Hepatocyte (in vitro differentiated cells): ENCODE measurements around the gene FLAD1. TPM values are rescaled to one million over a fixed set of nuclear protein-coding genes. Genes with fewer than 3 reads are reported as not detected.

Experiments
- DNase-seq: peaks from one replicate; pipeline ENCODE4 v3.0.0-alpha.2; 2016; ENCODE audit warnings: low spot score
- H2AFZ ChIP-seq: fragments of 200-600 bp; sonication (generic); 2 replicates; pipeline ENCODE4 v1.6.0; 2016; ENCODE audit warnings: antibody characterized with exemption, mild to moderate bottlenecking
- H3K27ac ChIP-seq: fragments of 200-600 bp; sonication (generic); 2 replicates; pipeline ENCODE4 v1.5.1; 2016; ENCODE audit warnings: mild to moderate bottlenecking
- H3K27me3 ChIP-seq: fragments of 200-600 bp; sonication (generic); 2 replicates; pipeline ENCODE4 v1.6.1; 2016
- H3K36me3 ChIP-seq: fragments of 200-600 bp; sonication (generic); replicated peaks from 2 replicates; pipeline ENCODE4 v1.5.1; 2016; ENCODE audit warnings: low read depth; ENCODE audit not compliant: insufficient read depth
- H3K4me1 ChIP-seq: fragments of 200-600 bp; sonication (generic); 2 replicates; pipeline ENCODE4 v1.5.1; 2016; ENCODE audit warnings: mild to moderate bottlenecking, moderate library complexity; ENCODE audit not compliant: insufficient read depth
- H3K4me2 ChIP-seq: fragments of 200-600 bp; sonication (generic); 2 replicates; pipeline ENCODE4 v1.6.0; 2016
- H3K4me3 ChIP-seq: fragments of 200-600 bp; sonication (generic); 2 replicates; pipeline ENCODE4 v1.5.1; 2016; ENCODE audit warnings: mild to moderate bottlenecking
- H3K79me2 ChIP-seq: fragments of 200-600 bp; sonication (generic); 2 replicates; pipeline ENCODE4 v1.6.0; 2017; ENCODE audit warnings: mild to moderate bottlenecking
- H3K9me2 ChIP-seq: fragments of 200-600 bp; sonication (generic); replicated peaks from 2 replicates; pipeline ENCODE4 v1.6.0; 2017; ENCODE audit warnings: mild to moderate bottlenecking; ENCODE audit not compliant: insufficient read depth
- H3K9me3 ChIP-seq: fragments of 200-600 bp; sonication (generic); 2 replicates; pipeline ENCODE4 v1.5.1; 2016; ENCODE audit warnings: low read depth, mild to moderate bottlenecking
- H4K20me1 ChIP-seq: fragments of 200-600 bp; sonication (generic); 2 replicates; pipeline ENCODE4 v1.6.0; 2016; ENCODE audit warnings: mild to moderate bottlenecking; ENCODE audit not compliant: insufficient read depth, poor library complexity, severe bottlenecking
- CTCF ChIP-seq: fragments of 200-600 bp; sonication (generic); IDR thresholded peaks from 2 replicates; pipeline ENCODE4 v1.5.1; 2016; ENCODE audit warnings: antibody characterized with exemption, mild to moderate bottlenecking; ENCODE audit not compliant: poor library complexity
- EZH2 ChIP-seq: fragments of 200-600 bp; sonication (generic); IDR thresholded peaks from 2 replicates; pipeline ENCODE4 v1.6.1; 2016; ENCODE audit warnings: antibody characterized with exemption, mild to moderate bottlenecking, borderline replicate concordance
- EZH2phosphoT487 ChIP-seq: fragments of 200-600 bp; sonication (generic); IDR thresholded peaks from one replicate; pipeline ENCODE4 v1.6.1; 2018; ENCODE audit warnings: antibody characterized with exemption, mild to moderate bottlenecking, low read depth, moderate library complexity; ENCODE audit not compliant: unreplicated experiment, severe bottlenecking
- WGBS: methylation state at CpG from one replicate; pipeline ENCODE4 v1.1.6; 2016; ENCODE audit warnings: low lambda C conversion rate; ENCODE audit errors: missing lambda C conversion rate; 5-methylcytosine and 5-hydroxymethylcytosine counted together
- polyA plus RNA-seq: library from polyadenylated mRNA; unstranded; fragments of >200 nt; fragmentation: Nextera tagmentation; extraction: Ambion mirVana; gene quantifications from 2 replicates; pipeline ENCODE4 v1.2.1, GENCODE V29; 2016
- total RNA-seq: library from RNA; depleted of rRNA; stranded (reverse); fragments of >200 nt; gene quantifications from 2 replicates; pipeline ENCODE4 v1.2.3, GENCODE V29; 2014

FLAD1 gene
- total and polyA plus RNA-seq, 2 experiments from 2014 or later, result 25.6 to 45.1 TPM

GRCh38 chr1:154956544-154956941 is 26.6 kb upstream of the FLAD1 start:
- Histone ChIP-seq H3K27me3 (no peaks in the 10 kb centered on the region), H3K36me3 (no peaks in the 10 kb centered on the region), H3K4me1 (peaks cover 38% of the 10 kb centered on the region), H3K9me2 (no peaks in the 10 kb centered on the region), H4K20me1 (no peaks in the 10 kb centered on the region), H3K79me2 (peaks cover 60% of the 10 kb centered on the region), H3K9me3 (no peaks in the 10 kb centered on the region), H3K4me3 (peak overlapping the region; percentile 27), H3K4me2 (peak overlapping the region; percentile 77), H3K27ac (peak overlapping the region; percentile 65), H2AFZ (no peak overlapping the region)
- 27% methylated on average over 6 of the region's 6 CpGs for WGBS
- TF ChIP-seq CTCF (no peak), EZH2 (no peak), EZH2phosphoT487 (no peak)
- DNase-seq, result no peak

GRCh38 chr1:154957091-154957657 is 26.0 kb upstream of the FLAD1 start:
- Histone ChIP-seq H3K4me2 (peak overlapping the region; percentile 77), H3K9me2 (no peaks in the 10 kb centered on the region), H3K27me3 (no peaks in the 10 kb centered on the region), H3K4me1 (peaks cover 38% of the 10 kb centered on the region), H3K27ac (peak overlapping the region; percentile 65), H3K4me3 (no peak overlapping the region), H3K79me2 (peaks cover 60% of the 10 kb centered on the region), H4K20me1 (no peaks in the 10 kb centered on the region), H3K36me3 (no peaks in the 10 kb centered on the region), H3K9me3 (no peaks in the 10 kb centered on the region), H2AFZ (no peak overlapping the region)
- WGBS, result 51% methylated on average over 9 of the region's 9 CpGs
- TF ChIP-seq EZH2phosphoT487 (no peak), EZH2 (no peak), CTCF (no peak)
- no peak for DNase-seq

GRCh38 chr1:154958036-154958435 is 25.1 kb upstream of the FLAD1 start:
- DNase-seq, result no peak
- Histone ChIP-seq H3K9me3 (no peaks in the 10 kb centered on the region), H3K79me2 (peaks cover 59% of the 10 kb centered on the region), H3K9me2 (no peaks in the 10 kb centered on the region), H2AFZ (no peak overlapping the region), H3K4me3 (no peak overlapping the region), H4K20me1 (no peaks in the 10 kb centered on the region), H3K27ac (no peak overlapping the region), H3K27me3 (no peaks in the 10 kb centered on the region), H3K36me3 (no peaks in the 10 kb centered on the region), H3K4me2 (no peak overlapping the region), H3K4me1 (peaks cover 45% of the 10 kb centered on the region)
- 90% methylated on average over 2 of the region's 2 CpGs for WGBS
- TF ChIP-seq EZH2, result no peak
- TF ChIP-seq CTCF, result no peak
